GM23338 (cell line): ENCODE measurements around the gene GRM5. TPM values are rescaled to one million over a fixed set of nuclear protein-coding genes. Genes with fewer than 3 reads are reported as not detected.

Source experiments
- ATAC-seq: fragments of 200-7000 bp; cut with Tn5 transposase; 3 replicates; pipeline ENCODE4 v1.9.1; 2020
- DNase-seq: peaks from one replicate; pipeline ENCODE4 v3.0.0-alpha.2; 2015; ENCODE audit warnings: low spot score
- H2AFZ ChIP-seq: fragments of 200-600 bp; sonication (generic); 2 replicates; pipeline ENCODE4 v1.8.0; 2016; ENCODE audit warnings: antibody characterized with exemption, mild to moderate bottlenecking, moderate library complexity
- H3F3A ChIP-seq: fragments of 200-600 bp; sonication (generic); replicated peaks from 2 replicates; pipeline ENCODE4 v1.8.0; 2017; ENCODE audit warnings: antibody characterized with exemption, mixed run types, low read depth
- H3K27ac ChIP-seq: fragments of 200-600 bp; sonication (generic); 2 replicates; pipeline ENCODE4 v1.6.1; 2016; ENCODE audit warnings: low read depth
- H3K27me3 ChIP-seq: fragments of 200-600 bp; sonication (generic); 2 replicates; pipeline ENCODE4 v1.8.0; 2016; ENCODE audit warnings: mild to moderate bottlenecking, mixed run types, moderate library complexity; ENCODE audit not compliant: insufficient read depth
- H3K36me3 ChIP-seq: fragments of 200-600 bp; sonication (generic); 2 replicates; pipeline ENCODE4 v1.8.0; 2016; ENCODE audit warnings: mild to moderate bottlenecking; ENCODE audit not compliant: insufficient read depth
- H3K4me1 ChIP-seq: fragments of 200-600 bp; sonication (generic); 2 replicates; pipeline ENCODE4 v1.8.0; 2016; ENCODE audit warnings: mild to moderate bottlenecking, moderate library complexity; ENCODE audit not compliant: insufficient read depth
- H3K4me2 ChIP-seq: fragments of 200-600 bp; sonication (generic); 2 replicates; pipeline ENCODE4 v1.7.1; 2017; ENCODE audit warnings: mixed run types
- H3K4me3 ChIP-seq: fragments of 200-600 bp; sonication (generic); 2 replicates; pipeline ENCODE4 v1.6.1; 2016; ENCODE audit warnings: mixed run types
- H3K79me2 ChIP-seq: fragments of 200-600 bp; sonication (generic); replicated peaks from 2 replicates; pipeline ENCODE4 v1.8.0; 2017; ENCODE audit warnings: mild to moderate bottlenecking; ENCODE audit not compliant: insufficient read depth
- H3K9me2 ChIP-seq: fragments of 200-600 bp; sonication (generic); 2 replicates; pipeline ENCODE4 v1.8.0; 2017; ENCODE audit not compliant: insufficient read depth
- H4K20me1 ChIP-seq: fragments of 200-600 bp; sonication (generic); replicated peaks from 2 replicates; pipeline ENCODE4 v1.8.0; 2017; ENCODE audit warnings: mild to moderate bottlenecking; ENCODE audit not compliant: insufficient read depth
- H3K27ac Mint-ChIP-seq: 2 replicates; pipeline ENCODE4 v1.8.0; 2020; ENCODE audit warnings: inconsistent platforms, mild to moderate bottlenecking, moderate library complexity, mixed read lengths
- H3K27me3 Mint-ChIP-seq: 3 replicates; pipeline ENCODE4 v1.8.0; 2022; ENCODE audit warnings: low read depth, mild to moderate bottlenecking, moderate library complexity, mixed read lengths, inconsistent platforms; ENCODE audit not compliant: insufficient read depth, poor library complexity
- H3K36me3 Mint-ChIP-seq: 3 replicates; pipeline ENCODE4 v1.8.0; 2021; ENCODE audit warnings: low read depth, mild to moderate bottlenecking, inconsistent platforms, moderate library complexity, mixed read lengths
- H3K4me1 Mint-ChIP-seq: 3 replicates; pipeline ENCODE4 v1.8.0; 2020; ENCODE audit warnings: mild to moderate bottlenecking, inconsistent platforms, mixed read lengths
- H3K4me3 Mint-ChIP-seq: 3 replicates; pipeline ENCODE4 v1.8.0; 2021; ENCODE audit warnings: moderate library complexity, mild to moderate bottlenecking, inconsistent platforms, mixed read lengths
- H3K9me3 Mint-ChIP-seq: 3 replicates; pipeline ENCODE4 v1.8.0; 2020; ENCODE audit warnings: moderate library complexity, mild to moderate bottlenecking, inconsistent platforms, mixed read lengths
- CREB1 ChIP-seq: fragments of 250-450 bp; sonication (Bioruptor Pico); IDR thresholded peaks from 2 replicates; pipeline ENCODE4 v1.5.0; 2020; ENCODE audit warnings: low read depth, mild to moderate bottlenecking, moderate library complexity
- EZH2phosphoT487 ChIP-seq: fragments of 200-600 bp; sonication (generic); IDR thresholded peaks from one replicate; pipeline ENCODE4 v1.8.1; 2018; ENCODE audit warnings: antibody characterized with exemption; ENCODE audit not compliant: unreplicated experiment
- NANOG ChIP-seq: IDR thresholded peaks from 2 replicates; pipeline ENCODE4 v1.6.1; 2016; ENCODE audit warnings: antibody characterized with exemption, borderline replicate concordance
- REST ChIP-seq: IDR thresholded peaks from one replicate; pipeline ENCODE4 v1.6.1; 2018; ENCODE audit warnings: antibody characterized with exemption; ENCODE audit not compliant: unreplicated experiment
- STAT1 ChIP-seq: IDR thresholded peaks from one replicate; pipeline ENCODE4 v1.6.1; 2016; ENCODE audit warnings: antibody characterized with exemption; ENCODE audit not compliant: unreplicated experiment
- ZNF114 ChIP-seq: fragments of 250-450 bp; sonication (Bioruptor Pico); IDR thresholded peaks from 2 replicates; pipeline ENCODE4 v1.5.0; 2020; ENCODE audit warnings: mild to moderate bottlenecking, moderate library complexity
- polyA plus RNA-seq: library from polyadenylated mRNA; unstranded; fragments of >200 nt; fragmentation: Nextera tagmentation; extraction: Ambion mirVana; gene quantifications from 2 replicates; pipeline ENCODE4 v1.2.1, GENCODE V29; 2016
- total RNA-seq: library from RNA; depleted of rRNA; stranded (reverse); fragments of >200 nt; shearing (Covaris generic); gene quantifications from 2 replicates; pipeline ENCODE4 v1.2.3, GENCODE V29; 2014
- TF ChIP-seq, protein P1 (sequence below): fragments of 250-450 bp; sonication (Bioruptor Pico); IDR thresholded peaks from 2 replicates; pipeline ENCODE4 v1.5.0; 2020; ENCODE audit warnings: mild to moderate bottlenecking, moderate library complexity

GRM5 gene
- total and polyA plus RNA-seq, 2 experiments from 2014 or later = 0.23 to 0.45 TPM

- TF ChIP-seq, protein P1, sequence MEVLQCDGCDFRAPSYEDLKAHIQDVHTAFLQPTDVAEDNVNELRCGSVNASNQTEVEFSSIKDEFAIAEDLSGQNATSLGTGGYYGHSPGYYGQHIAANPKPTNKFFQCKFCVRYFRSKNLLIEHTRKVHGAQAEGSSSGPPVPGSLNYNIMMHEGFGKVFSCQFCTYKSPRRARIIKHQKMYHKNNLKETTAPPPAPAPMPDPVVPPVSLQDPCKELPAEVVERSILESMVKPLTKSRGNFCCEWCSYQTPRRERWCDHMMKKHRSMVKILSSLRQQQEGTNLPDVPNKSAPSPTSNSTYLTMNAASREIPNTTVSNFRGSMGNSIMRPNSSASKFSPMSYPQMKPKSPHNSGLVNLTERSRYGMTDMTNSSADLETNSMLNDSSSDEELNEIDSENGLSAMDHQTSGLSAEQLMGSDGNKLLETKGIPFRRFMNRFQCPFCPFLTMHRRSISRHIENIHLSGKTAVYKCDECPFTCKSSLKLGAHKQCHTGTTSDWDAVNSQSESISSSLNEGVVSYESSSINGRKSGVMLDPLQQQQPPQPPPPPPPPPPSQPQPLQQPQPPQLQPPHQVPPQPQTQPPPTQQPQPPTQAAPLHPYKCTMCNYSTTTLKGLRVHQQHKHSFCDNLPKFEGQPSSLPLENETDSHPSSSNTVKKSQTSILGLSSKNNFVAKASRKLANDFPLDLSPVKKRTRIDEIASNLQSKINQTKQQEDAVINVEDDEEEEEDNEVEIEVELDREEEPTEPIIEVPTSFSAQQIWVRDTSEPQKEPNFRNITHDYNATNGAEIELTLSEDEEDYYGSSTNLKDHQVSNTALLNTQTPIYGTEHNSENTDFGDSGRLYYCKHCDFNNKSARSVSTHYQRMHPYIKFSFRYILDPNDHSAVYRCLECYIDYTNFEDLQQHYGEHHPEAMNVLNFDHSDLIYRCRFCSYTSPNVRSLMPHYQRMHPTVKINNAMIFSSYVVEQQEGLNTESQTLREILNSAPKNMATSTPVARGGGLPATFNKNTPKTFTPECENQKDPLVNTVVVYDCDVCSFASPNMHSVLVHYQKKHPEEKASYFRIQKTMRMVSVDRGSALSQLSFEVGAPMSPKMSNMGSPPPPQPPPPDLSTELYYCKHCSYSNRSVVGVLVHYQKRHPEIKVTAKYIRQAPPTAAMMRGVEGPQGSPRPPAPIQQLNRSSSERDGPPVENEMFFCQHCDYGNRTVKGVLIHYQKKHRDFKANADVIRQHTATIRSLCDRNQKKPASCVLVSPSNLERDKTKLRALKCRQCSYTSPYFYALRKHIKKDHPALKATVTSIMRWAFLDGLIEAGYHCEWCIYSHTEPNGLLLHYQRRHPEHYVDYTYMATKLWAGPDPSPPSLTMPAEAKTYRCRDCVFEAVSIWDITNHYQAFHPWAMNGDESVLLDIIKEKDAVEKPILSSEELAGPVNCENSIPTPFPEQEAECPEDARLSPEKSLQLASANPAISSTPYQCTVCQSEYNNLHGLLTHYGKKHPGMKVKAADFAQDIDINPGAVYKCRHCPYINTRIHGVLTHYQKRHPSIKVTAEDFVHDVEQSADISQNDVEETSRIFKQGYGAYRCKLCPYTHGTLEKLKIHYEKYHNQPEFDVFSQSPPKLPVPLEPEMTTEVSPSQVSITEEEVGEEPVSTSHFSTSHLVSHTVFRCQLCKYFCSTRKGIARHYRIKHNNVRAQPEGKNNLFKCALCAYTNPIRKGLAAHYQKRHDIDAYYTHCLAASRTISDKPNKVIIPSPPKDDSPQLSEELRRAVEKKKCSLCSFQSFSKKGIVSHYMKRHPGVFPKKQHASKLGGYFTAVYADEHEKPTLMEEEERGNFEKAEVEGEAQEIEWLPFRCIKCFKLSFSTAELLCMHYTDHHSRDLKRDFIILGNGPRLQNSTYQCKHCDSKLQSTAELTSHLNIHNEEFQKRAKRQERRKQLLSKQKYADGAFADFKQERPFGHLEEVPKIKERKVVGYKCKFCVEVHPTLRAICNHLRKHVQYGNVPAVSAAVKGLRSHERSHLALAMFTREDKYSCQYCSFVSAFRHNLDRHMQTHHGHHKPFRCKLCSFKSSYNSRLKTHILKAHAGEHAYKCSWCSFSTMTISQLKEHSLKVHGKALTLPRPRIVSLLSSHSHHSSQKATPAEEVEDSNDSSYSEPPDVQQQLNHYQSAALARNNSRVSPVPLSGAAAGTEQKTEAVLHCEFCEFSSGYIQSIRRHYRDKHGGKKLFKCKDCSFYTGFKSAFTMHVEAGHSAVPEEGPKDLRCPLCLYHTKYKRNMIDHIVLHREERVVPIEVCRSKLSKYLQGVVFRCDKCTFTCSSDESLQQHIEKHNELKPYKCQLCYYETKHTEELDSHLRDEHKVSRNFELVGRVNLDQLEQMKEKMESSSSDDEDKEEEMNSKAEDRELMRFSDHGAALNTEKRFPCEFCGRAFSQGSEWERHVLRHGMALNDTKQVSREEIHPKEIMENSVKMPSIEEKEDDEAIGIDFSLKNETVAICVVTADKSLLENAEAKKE (CRISPR knock-in tag) = no peak
- no peak for TF ChIP-seq EZH2phosphoT487
- no peak for TF ChIP-seq CREB1
- no peak for TF ChIP-seq STAT1
- TF ChIP-seq ZNF114 (CRISPR knock-in tag) = no peak
Measured at GRCh38 chr11:88623531-88623930, 442.3 kb downstream of the GRM5 start (continued).

GRCh38 chr11:88620568-88621130 is 445.1 kb downstream of the GRM5 start:
- H3K27me3 Mint-ChIP-seq = no peaks in the 10 kb centered on the region
- H3K4me3 ChIP-seq = no peak overlapping the region
- H3K36me3 Mint-ChIP-seq = no peaks in the 10 kb centered on the region
- peaks cover 11% of the 10 kb centered on the region; the same call in 1 of the 2 replicates for H3K4me1 ChIP-seq
- no peaks in the 10 kb centered on the region for H3K9me2 ChIP-seq
- no peaks in the 10 kb centered on the region for H3K79me2 ChIP-seq
- H3F3A ChIP-seq = no peaks in the 10 kb centered on the region
- H3K4me2 ChIP-seq = peak overlapping the region; percentile 50; the same call in 1 of the 2 replicates
- no peak overlapping the region for H3K4me3 Mint-ChIP-seq
- H3K4me1 Mint-ChIP-seq = peaks cover 17% of the 10 kb centered on the region
- DNase-seq = no peak
- H3K27me3 ChIP-seq = no peaks in the 10 kb centered on the region
- no peak for ATAC-seq
- H2AFZ ChIP-seq = no peak overlapping the region
- H4K20me1 ChIP-seq = no peaks in the 10 kb centered on the region
- H3K27ac ChIP-seq = no peak overlapping the region
- H3K9me3 Mint-ChIP-seq = no peaks in the 10 kb centered on the region
- H3K27ac Mint-ChIP-seq = no peak overlapping the region
- no peaks in the 10 kb centered on the region for H3K36me3 ChIP-seq
- TF ChIP-seq NANOG (0 out of 2 replicates have a peak, but pooled peaks have one; percentile 11), EZH2phosphoT487 (no peak), STAT1 (no peak), REST (no peak)
